COLO829 (cell line): Measurements from ENCODE around the gene HBA1.
"Not testable (repeated sequence)": the region's sequence is repeated elsewhere in the genome, so short reads cannot be mapped to it uniquely, and the experiment has no call there.

Source experiments
- DNase-seq: peaks from one replicate; pipeline ENCODE4 v3.0.0; 2012; ENCODE audit warnings: low spot score

Gene HBA1

GRCh38 chr16:176477-177382, at the start of gene HBA1:
Gene HBA1 (plus strand): TSS chr16:176680. CDS start chr16:176717, 37 bp downstream.
- not testable (repeated sequence) for DNase-seq

DNA sequence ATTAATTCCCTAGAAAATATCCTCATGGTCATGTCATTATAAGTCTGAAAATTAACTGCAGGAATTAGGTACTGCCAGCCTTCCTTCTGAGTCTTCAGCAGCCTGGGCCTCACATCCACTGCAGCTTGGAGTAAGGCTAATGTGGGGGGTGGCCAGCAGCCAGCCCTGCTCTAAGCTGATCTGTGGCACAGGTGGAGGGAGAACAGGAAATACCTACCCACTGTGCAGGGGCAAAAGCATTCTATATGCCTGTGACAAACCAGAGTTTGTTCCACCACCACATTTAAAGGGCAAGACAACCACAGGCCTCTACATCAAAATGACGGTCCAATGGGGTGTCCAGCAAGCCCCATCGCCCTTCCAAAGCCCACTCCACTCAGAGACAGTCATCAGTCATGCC, 47.4 kb upstream of the HBA1 start:
- no peak for DNase-seq

GRCh38 chr16:130533-131173, 45.8 kb upstream of the HBA1 start:
- no peak for DNase-seq

DNA sequence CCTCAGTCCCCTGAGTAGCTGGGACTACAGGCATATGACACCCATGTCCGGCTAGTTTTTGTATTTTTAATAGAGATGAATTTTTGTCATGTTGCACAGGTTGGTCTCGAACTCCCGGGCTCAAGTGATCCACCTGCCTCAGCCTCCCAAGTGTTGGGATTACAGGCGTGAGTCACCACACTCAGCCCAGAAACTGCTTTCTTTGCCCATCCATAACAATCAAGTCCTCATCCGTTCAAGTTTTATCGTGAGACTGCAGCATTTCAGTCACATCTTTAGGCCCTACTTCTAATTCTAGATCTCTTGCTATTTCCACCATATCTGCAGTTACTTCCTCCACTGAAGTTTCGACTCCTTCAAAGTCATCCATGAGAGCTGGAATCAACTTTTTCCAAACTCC, 44.4 kb upstream of the HBA1 start:
- DNase-seq, result no peak

DNA sequence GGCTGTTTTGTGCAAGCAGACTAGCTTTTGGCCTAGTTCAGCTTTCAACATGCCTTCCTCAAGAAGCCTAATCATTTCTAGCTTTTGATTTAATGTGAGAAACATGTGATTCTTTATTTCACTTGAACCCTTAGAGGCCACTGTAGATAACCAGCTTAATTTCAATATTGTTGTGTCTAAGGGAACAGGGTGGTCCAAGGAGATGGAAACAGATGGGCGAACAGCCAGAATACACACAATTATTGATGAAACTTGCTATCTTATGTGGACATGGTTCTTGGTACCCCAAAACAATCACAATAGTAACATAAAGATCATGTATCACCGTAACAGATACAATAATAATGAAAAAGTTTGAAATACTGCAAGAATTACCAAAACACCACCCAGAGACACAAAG, 42.8 kb upstream of the HBA1 start:
- no peak for DNase-seq

DNA sequence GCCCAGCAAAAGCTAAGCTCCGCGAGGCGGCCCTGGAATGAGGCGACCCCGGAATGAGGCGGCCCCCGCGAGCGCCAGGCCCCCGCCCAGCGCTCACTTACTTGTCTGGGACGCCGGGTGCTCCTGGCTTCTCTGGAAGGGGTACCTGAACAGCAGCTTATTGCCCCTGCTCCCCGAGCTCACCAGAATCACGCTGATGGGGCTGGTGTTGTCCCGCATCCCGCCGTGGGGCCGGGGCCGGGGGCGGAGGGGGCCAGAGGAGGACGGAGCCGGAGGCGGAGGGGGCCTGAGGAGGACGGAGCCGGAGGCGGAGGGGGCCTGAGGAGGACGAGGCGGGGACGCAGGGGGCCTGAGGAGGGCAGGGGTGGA, 38.4 kb upstream of the HBA1 start:
- no peak for DNase-seq

DNA sequence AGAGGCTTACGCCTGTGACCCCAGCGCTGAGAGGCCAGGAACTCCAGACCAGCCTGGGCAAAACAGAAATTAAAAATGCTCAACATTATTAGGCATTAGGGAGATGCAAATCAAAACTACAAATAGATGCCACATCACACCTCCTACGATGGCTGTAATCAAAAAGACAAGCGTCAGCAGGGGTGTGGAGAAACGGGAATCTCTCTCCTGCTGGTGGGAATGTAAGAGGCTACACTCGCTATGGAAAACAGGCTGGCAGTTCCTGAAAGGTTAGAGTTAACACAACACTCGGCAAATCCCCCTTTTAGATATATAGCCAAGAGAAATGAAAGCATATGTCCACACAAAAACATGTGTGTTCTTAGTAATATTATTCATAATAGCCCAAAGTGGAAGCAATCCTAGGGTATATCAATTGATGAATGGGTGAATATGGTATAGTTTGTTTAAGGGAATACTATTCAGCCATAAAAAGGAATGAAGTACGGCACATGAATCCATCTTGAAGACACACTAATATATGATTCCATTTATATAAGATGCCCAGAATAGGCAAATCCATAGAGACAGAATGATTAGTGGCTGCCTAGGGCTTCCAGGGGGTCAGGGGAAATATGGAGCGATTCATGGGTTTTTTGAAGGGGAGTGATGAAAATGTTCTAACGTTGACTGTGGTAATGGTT, 36.2 kb upstream of the HBA1 start:
- no peak for DNase-seq

- no peak for DNase-seq
These were observed 34.0 kb upstream of the HBA1 start for GRCh38 chr16:142405-142967.

- no peak for DNase-seq
These were observed 33.4 kb upstream of the HBA1 start for GRCh38 chr16:143047-143446.

GRCh38 chr16:143456-143855, 33.0 kb upstream of the HBA1 start:
- no peak for DNase-seq

- DNase-seq, result no peak
These were observed 31.7 kb upstream of the HBA1 start for GRCh38 chr16:144797-145252.

DNA sequence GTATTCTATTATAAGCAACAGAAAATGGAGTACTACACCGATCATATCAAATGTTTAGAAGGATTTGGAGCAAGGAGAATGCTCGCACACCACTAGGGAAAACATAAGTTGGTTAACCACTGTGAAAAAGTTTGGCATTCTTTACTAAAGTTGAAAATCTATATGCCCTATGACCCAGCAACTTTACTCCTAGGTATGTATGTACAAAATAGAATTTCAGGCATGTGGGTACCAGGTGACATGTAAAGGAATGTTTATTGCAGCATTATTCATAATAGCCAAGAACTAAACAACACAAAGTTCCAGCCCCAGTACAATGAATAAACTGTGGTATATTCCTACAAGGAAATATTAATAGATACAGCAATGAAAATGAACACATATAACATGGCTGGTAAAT, 29.8 kb upstream of the HBA1 start:
- DNase-seq, result no peak

DNA sequence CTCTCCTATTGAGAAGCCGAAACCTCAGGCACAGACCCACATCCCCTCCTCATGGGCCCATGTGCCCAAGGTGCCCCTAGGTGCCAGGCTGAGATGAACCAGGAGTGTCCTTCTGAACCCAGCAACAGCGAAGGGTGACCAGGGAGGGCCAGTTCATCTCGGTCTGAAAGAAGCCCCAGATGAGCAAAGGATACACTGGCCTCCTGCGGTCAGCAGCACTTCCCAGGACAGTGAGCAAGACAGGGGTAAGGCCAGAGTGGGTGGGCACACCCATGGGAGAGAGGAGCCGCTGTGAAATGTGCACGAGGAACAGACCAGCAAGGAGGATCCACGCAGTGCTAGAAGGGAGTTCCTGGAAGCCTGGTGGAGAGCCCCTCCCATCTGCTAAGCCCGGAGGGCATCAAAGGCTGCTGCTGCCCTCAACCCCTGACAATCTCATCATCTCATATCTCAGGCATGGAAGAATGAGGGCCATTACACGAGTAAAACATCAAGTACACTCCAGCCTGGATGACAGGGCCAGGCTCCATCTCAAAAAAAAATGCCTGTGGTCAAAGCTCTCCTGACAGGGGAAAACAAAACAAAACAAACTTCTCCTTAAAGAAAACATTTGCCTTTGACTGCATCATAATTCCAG, 27.3 kb upstream of the HBA1 start:
- DNase-seq, result peak; percentile 24

DNA sequence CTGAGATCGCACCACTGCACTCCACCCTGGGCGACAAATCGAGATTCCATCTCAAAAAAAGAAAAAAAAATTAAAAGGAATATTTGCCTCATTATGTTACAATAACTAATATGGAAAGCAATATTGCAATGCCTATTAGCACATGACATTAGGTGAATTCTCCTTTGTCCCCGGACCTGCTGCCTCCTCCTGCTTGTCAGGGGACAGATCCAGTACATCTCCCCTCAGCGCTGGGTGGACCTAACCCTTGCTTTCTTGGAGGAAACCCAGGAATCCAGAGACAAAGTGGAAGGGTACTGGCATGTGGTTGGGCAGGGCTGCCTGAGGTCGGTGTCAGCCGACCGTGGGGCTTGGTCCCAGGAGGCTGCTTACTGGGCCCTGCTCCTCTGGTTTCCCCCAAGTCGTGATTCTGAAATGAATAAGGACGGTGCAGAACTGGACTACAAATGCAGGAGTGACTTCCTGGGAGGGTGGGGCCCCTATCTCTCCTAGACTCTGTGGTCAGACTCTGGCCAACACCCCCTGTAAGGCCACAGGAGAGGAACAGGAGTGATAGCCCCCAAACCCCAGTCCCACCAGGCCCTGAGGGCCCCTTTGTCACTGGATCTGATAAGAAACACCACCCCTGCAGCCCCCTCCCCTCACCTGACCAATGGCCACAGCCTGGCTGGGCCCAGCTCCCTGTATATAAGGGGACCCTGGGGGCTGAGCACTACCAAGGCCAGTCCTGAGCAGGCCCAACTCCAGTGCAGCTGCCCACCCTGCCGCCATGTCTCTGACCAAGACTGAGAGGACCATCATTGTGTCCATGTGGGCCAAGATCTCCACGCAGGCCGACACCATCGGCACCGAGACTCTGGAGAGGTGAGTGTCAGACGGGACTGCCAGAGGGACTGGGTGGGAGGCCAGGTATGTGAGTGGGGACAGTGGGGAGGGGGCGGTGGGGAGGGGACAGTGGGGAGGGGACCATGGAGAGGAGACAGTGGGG, 24.0 kb upstream of the HBA1 start, which contains the start of gene HBZ:
Gene HBZ (plus strand): TSS at position 504 of the 988 bp plus-strand sequence. CDS start 266 bp downstream, at position 770.
- DNase-seq, result no peak

DNA sequence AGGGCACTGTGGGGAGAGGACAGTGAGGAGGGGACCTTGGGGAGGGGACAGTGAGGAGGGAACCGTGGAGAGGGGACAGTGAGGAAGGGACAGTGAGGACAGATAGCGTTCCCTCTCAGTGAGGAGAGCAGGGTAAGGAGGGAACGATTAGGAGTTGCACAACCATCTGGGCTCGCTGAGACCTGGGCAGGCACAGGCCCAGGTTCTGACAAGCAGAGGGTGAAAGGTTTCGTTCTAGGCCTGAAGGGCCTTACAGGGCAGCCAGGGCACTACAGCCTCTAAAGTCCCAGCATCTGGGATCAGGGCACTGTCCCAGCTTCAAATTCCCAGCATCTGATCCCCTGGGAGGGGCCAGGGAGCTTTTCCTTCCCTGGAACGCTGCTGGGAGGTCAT, 23.4 kb upstream of the HBA1 start:
- not testable (repeated sequence) for DNase-seq

- not testable (repeated sequence) for DNase-seq
These were observed 22.8 kb upstream of the HBA1 start for GRCh38 chr16:153550-154216.

DNA sequence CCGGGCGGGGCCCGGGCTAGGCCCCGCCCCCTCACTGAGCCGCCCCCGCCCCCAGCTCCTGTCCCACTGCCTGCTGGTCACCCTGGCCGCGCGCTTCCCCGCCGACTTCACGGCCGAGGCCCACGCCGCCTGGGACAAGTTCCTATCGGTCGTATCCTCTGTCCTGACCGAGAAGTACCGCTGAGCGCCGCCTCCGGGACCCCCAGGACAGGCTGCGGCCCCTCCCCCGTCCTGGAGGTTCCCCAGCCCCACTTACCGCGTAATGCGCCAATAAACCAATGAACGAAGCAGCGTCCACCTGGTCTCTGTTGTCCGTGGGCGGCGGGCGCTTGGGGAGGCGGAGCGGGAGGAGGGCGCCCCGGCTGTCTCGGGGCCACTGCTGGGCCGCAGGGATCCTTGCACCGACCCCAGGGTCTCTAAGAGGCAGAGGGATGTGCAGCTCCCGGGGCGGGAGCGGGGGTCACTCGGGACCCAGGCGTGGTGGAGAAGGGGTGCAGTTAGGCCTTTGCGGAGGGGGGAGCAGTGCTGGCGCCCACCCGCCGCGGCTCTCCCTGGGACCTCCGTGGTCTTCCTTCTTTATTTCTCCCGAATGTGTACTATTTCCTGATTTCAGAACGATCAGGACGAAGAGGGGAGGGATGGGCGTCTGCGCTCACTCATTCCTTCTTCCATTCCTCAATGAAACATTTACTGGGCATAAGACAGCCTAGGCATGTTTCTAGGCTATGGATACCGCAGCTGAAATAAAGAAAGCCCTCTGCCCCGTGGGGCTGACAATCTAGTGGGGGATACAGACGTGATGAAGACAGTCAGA, 22.1 kb upstream of the HBA1 start:
- DNase-seq, result no peak

DNA sequence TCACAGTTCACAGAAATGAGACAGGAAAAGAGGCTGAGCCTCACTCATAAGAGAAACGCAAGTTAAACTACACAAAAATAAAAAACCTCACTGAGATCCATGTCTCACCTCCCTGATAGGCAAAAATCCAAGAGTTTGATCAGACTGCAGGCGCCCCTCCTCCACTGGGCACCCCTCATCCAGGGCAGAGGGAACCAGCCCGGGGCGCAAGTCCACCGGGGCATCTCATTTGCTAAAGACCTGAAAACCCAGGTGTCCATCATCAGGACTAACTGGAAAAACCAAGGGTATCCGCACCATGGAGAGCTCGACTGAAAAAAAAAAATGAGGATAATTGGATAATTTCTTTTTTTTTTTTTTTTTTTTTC, 21.5 kb upstream of the HBA1 start:
- DNase-seq, result no peak

GRCh38 chr16:159136-159849, 17.2 kb upstream of the HBA1 start:
- DNase-seq, result no peak
